Ishikawa (cell line): ENCODE results near the gene ARID5B.

Source experiments
- RAD21 ChIP-seq: IDR thresholded peaks from 2 replicates; pipeline ENCODE4 v1.6.1; 2012; ENCODE audit warnings: low read depth
- TAF1 ChIP-seq: IDR thresholded peaks from 2 replicates; pipeline ENCODE4 v1.6.1; 2012; ENCODE audit warnings: low read depth, mild to moderate bottlenecking
- YY1 ChIP-seq: IDR thresholded peaks from 2 replicates; pipeline ENCODE4 v1.6.1; 2012; ENCODE audit warnings: low read depth
- TF ChIP-seq, protein P1 (sequence below): IDR thresholded peaks from 2 replicates; pipeline ENCODE4 v1.6.1; 2012; ENCODE audit warnings: low read depth, mild to moderate bottlenecking

GRCh38 chr10:62019685-62020359 lies 118.3 kb downstream of the ARID5B start:
- TF ChIP-seq TAF1 = no peak
- TF ChIP-seq RAD21 = no peak
- TF ChIP-seq, protein P1, sequence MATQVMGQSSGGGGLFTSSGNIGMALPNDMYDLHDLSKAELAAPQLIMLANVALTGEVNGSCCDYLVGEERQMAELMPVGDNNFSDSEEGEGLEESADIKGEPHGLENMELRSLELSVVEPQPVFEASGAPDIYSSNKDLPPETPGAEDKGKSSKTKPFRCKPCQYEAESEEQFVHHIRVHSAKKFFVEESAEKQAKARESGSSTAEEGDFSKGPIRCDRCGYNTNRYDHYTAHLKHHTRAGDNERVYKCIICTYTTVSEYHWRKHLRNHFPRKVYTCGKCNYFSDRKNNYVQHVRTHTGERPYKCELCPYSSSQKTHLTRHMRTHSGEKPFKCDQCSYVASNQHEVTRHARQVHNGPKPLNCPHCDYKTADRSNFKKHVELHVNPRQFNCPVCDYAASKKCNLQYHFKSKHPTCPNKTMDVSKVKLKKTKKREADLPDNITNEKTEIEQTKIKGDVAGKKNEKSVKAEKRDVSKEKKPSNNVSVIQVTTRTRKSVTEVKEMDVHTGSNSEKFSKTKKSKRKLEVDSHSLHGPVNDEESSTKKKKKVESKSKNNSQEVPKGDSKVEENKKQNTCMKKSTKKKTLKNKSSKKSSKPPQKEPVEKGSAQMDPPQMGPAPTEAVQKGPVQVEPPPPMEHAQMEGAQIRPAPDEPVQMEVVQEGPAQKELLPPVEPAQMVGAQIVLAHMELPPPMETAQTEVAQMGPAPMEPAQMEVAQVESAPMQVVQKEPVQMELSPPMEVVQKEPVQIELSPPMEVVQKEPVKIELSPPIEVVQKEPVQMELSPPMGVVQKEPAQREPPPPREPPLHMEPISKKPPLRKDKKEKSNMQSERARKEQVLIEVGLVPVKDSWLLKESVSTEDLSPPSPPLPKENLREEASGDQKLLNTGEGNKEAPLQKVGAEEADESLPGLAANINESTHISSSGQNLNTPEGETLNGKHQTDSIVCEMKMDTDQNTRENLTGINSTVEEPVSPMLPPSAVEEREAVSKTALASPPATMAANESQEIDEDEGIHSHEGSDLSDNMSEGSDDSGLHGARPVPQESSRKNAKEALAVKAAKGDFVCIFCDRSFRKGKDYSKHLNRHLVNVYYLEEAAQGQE = no peak
- no peak for TF ChIP-seq YY1
